Activated CD4-positive, alpha-beta T cell treated with anti-CD3 and anti-CD28 coated beads, Interleukin-2, amount 10 ng/mL, durations not matched to agents 24 days and 14 days (primary cell): ENCODE results near the gene ABHD8. TPM values are rescaled to one million over a fixed set of nuclear protein-coding genes. Genes with fewer than 3 reads are reported as not detected.
"Not testable (repeated sequence)": the region's sequence is repeated elsewhere in the genome, so short reads cannot be mapped to it uniquely, and the experiment has no call there.

Source experiments
- DNase-seq: peaks from one replicate; pipeline ENCODE4 v3.0.0; 2022
- H3K27ac Mint-ChIP-seq: one replicate; pipeline ENCODE4 v1.8.0; 2022; ENCODE audit warnings: mild to moderate bottlenecking, mixed read lengths
- H3K27me3 Mint-ChIP-seq: one replicate; pipeline ENCODE4 v1.8.0; 2022; ENCODE audit warnings: mixed read lengths
- H3K36me3 Mint-ChIP-seq: one replicate; pipeline ENCODE4 v1.8.0; 2022; ENCODE audit warnings: low read depth, mild to moderate bottlenecking, mixed read lengths
- H3K4me1 Mint-ChIP-seq: one replicate; pipeline ENCODE4 v1.8.0; 2021; ENCODE audit warnings: mixed read lengths
- H3K4me3 Mint-ChIP-seq: one replicate; pipeline ENCODE4 v1.8.0; 2022; ENCODE audit warnings: mild to moderate bottlenecking, moderate library complexity, mixed read lengths
- H3K9me3 Mint-ChIP-seq: one replicate; pipeline ENCODE4 v1.8.0; 2021; ENCODE audit warnings: mixed read lengths
- intact Hi-C: fragments of 100-400 bp; cut with micrococcal nuclease; formaldehyde crosslinking; loops from one replicate; pipeline ENCODE4 v1.15.1; 2023
- total RNA-seq: library from RNA; stranded (reverse); gene quantifications from 2 replicates; pipeline ENCODE4 v1.2.3, GENCODE V29; 2022

Gene ABHD8
- total RNA-seq, 1 donor from 2014 or later, result 5.6 TPM

GRCh38 chr19:17304386-17305215 lies 1.4 kb upstream of the ABHD8 start:
- Mint-ChIP-seq H3K36me3 (peaks cover 21% of the 10 kb centered on the region), H3K4me1 (peaks cover 36% of the 10 kb centered on the region), H3K9me3 (no peaks in the 10 kb centered on the region), H3K27ac (peak overlapping the region; percentile 93), H3K4me3 (peak overlapping the region; percentile 91), H3K27me3 (no peaks in the 10 kb centered on the region)
- intact Hi-C loops, result loop anchor here (1.0 to 5.0 kb wide), 4 partner anchors 12 to 115 kb away; partner anchors contain the start of genes BABAM1 and OCEL1
- peak; percentile 63 for DNase-seq

- Mint-ChIP-seq H3K4me3 (peak overlapping the region; percentile 76), H3K27me3 (no peaks in the 10 kb centered on the region), H3K4me1 (peaks cover 30% of the 10 kb centered on the region), H3K9me3 (no peaks in the 10 kb centered on the region), H3K36me3 (peaks cover 17% of the 10 kb centered on the region), H3K27ac (no peak overlapping the region)
- DNase-seq, result peak; percentile 57
- intact Hi-C loops, result no loop called here
These were observed 679 bp upstream of the ABHD8 start for GRCh38 chr19:17303940-17304267.

- H3K4me1 Mint-ChIP-seq, result peaks cover 26% of the 10 kb centered on the region
- intact Hi-C loops, result no loop called here
These were observed 646 bp downstream of the ABHD8 start for GRCh38 chr19:17302391-17303166.

GRCh38 chr19:17300992-17301619 lies 2.1 kb downstream of the ABHD8 start:
- Mint-ChIP-seq H3K4me3 (no peak overlapping the region), H3K9me3 (no peaks in the 10 kb centered on the region), H3K27me3 (no peaks in the 10 kb centered on the region), H3K27ac (no peak overlapping the region), H3K4me1 (peaks cover 24% of the 10 kb centered on the region), H3K36me3 (peaks cover 18% of the 10 kb centered on the region)
- no peak for DNase-seq
- intact Hi-C loops, result no loop called here

More at GRCh38 chr19:17302391-17303166, 646 bp downstream of the ABHD8 start:
- peak; percentile 66 for DNase-seq
- Mint-ChIP-seq H3K36me3 (peaks cover 19% of the 10 kb centered on the region), H3K27me3 (no peaks in the 10 kb centered on the region), H3K9me3 (no peaks in the 10 kb centered on the region), H3K27ac (peak overlapping the region; percentile 20), H3K4me3 (peak overlapping the region; percentile 76)

- Mint-ChIP-seq H3K9me3 (no peaks in the 10 kb centered on the region), H3K27ac (no peak overlapping the region), H3K4me1 (peaks cover 5% of the 10 kb centered on the region), H3K4me3 (no peak overlapping the region), H3K36me3 (peaks cover 17% of the 10 kb centered on the region), H3K27me3 (no peaks in the 10 kb centered on the region)
- intact Hi-C loops, result no loop called here
- DNase-seq, result no peak
These were observed 6.2 kb downstream of the ABHD8 start for GRCh38 chr19:17296976-17297375.

- peaks cover 16% of the 10 kb centered on the region for H3K36me3 Mint-ChIP-seq
- H3K9me3 Mint-ChIP-seq, result no peaks in the 10 kb centered on the region
- intact Hi-C loops, result no loop called here
- DNase-seq, result no peak
- no peak overlapping the region for H3K4me3 Mint-ChIP-seq
- H3K4me1 Mint-ChIP-seq, result peaks cover 3% of the 10 kb centered on the region
- no peaks in the 10 kb centered on the region for H3K27me3 Mint-ChIP-seq
- H3K27ac Mint-ChIP-seq, result no peak overlapping the region
These were observed 7.0 kb downstream of the ABHD8 start for GRCh38 chr19:17296273-17296672.

- peaks cover 14% of the 10 kb centered on the region for H3K36me3 Mint-ChIP-seq
- H3K27me3 Mint-ChIP-seq, H3K4me3 Mint-ChIP-seq, H3K27ac Mint-ChIP-seq, H3K9me3 Mint-ChIP-seq, H3K4me1 Mint-ChIP-seq, DNase-seq, intact Hi-C loops: not testable (repeated sequence)
These were observed 7.7 kb downstream of the ABHD8 start for GRCh38 chr19:17295551-17295950.

- peak; percentile 88 for DNase-seq
- H3K36me3 Mint-ChIP-seq, result peaks cover 10% of the 10 kb centered on the region
- intact Hi-C loops, result no loop called here
- H3K27me3 Mint-ChIP-seq, result peaks cover 7% of the 10 kb centered on the region
- H3K27ac Mint-ChIP-seq, result no peak overlapping the region
- no peaks in the 10 kb centered on the region for H3K9me3 Mint-ChIP-seq
- no peak overlapping the region for H3K4me3 Mint-ChIP-seq
- H3K4me1 Mint-ChIP-seq, result peaks cover 3% of the 10 kb centered on the region
These were observed 9.0 kb downstream of the ABHD8 start for GRCh38 chr19:17294051-17294891.

GRCh38 chr19:17293605-17294004 lies 9.6 kb downstream of the ABHD8 start:
- H3K4me3 Mint-ChIP-seq, result no peak overlapping the region

GRCh38 chr19:17292301-17293074 lies 10.7 kb downstream of the ABHD8 start:
- peak overlapping the region; percentile 89 for H3K27ac Mint-ChIP-seq
- no peaks in the 10 kb centered on the region for H3K9me3 Mint-ChIP-seq
- intact Hi-C loops, result loop anchor here (1.0 kb wide), 4 partner anchors 13 to 113 kb away; partner anchors contain the start of genes ANO8, BST2 and MRPL34

More at GRCh38 chr19:17293605-17294004, 9.6 kb downstream of the ABHD8 start:
- intact Hi-C loops, result no loop called here
- peaks cover 8% of the 10 kb centered on the region for H3K36me3 Mint-ChIP-seq
- no peaks in the 10 kb centered on the region for H3K9me3 Mint-ChIP-seq
- H3K27ac Mint-ChIP-seq, result no peak overlapping the region
- peaks cover 3% of the 10 kb centered on the region for H3K4me1 Mint-ChIP-seq
- H3K27me3 Mint-ChIP-seq, result peaks cover 7% of the 10 kb centered on the region
- no peak for DNase-seq

GRCh38 chr19:17289489-17289888 lies 13.7 kb downstream of the ABHD8 start:
- intact Hi-C loops, result loop anchor here (10.0 kb wide), 1 partner anchor 55 kb away; no protein-coding TSS in a partner anchor
- H3K27me3 Mint-ChIP-seq, result peaks cover 7% of the 10 kb centered on the region
- no peak overlapping the region for H3K27ac Mint-ChIP-seq
- no peaks in the 10 kb centered on the region for H3K9me3 Mint-ChIP-seq
- peak; percentile 83 for DNase-seq
- peaks cover 2% of the 10 kb centered on the region for H3K36me3 Mint-ChIP-seq
- no peak overlapping the region for H3K4me3 Mint-ChIP-seq
- H3K4me1 Mint-ChIP-seq, result no peaks in the 10 kb centered on the region

More at GRCh38 chr19:17292301-17293074, 10.7 kb downstream of the ABHD8 start:
- Mint-ChIP-seq H3K27me3 (peaks cover 7% of the 10 kb centered on the region), H3K36me3 (peaks cover 3% of the 10 kb centered on the region), H3K4me1 (peaks cover 3% of the 10 kb centered on the region), H3K4me3 (peak overlapping the region; percentile 92)
- DNase-seq, result peak; percentile 95

GRCh38 chr19:17286752-17287151 lies 16.5 kb downstream of the ABHD8 start:
- Mint-ChIP-seq H3K4me1 (peaks cover 5% of the 10 kb centered on the region), H3K27ac (no peak overlapping the region), H3K36me3 (peaks cover 9% of the 10 kb centered on the region), H3K27me3 (peaks cover 9% of the 10 kb centered on the region), H3K4me3 (no peak overlapping the region), H3K9me3 (no peaks in the 10 kb centered on the region)
- no peak for DNase-seq
- intact Hi-C loops, result loop anchor here (10.0 kb wide), 1 partner anchor 52 kb away; no protein-coding TSS in a partner anchor
